HepG2 (cell line): Measurements from ENCODE around the gene LMOD2. TPM values are rescaled to one million over a fixed set of nuclear protein-coding genes. Genes with fewer than 3 reads are reported as not detected.

ENCODE experiments used
- ATAC-seq: fragments of 200-7000 bp; cut with Tn5 transposase; 3 replicates; pipeline ENCODE4 v1.9.1; 2020; ENCODE audit warnings: mild to moderate bottlenecking, moderate library complexity
- BruUV-seq: library from RNA; stranded (reverse); fragments of 400-500 nt; replicated peaks from 2 replicates; lab custom pipeline; 2021; lab: Mats Ljungman, UMichigan
- CTCF ChIA-PET: fragments of 300-600 bp; formaldehyde crosslinking; extraction: SDS; loops from one replicate; lab custom pipeline; 2021; ENCODE audit warnings: low total read pairs, inconsistent platforms, low intra/inter-chr PET ratio; lab: Yijun Ruan, JAX
- POLR2A ChIA-PET: fragments of 350-600 bp; sonication (Branson Sonifier 250); formaldehyde crosslinking; loops from one replicate; lab custom pipeline; 2020; ENCODE audit warnings: antibody characterized with exemption, inconsistent platforms; lab: Yijun Ruan, JAX
- DNase-seq: peaks from one replicate; pipeline ENCODE4 v3.0.0-alpha.2; 2015; ENCODE audit warnings: low spot score
- FAIRE-seq: peaks from 3 replicates; lab custom pipeline; 2011; peaks lifted over from hg19 to GRCh38; lab: Jason Lieb, UNC
- H2AFZ ChIP-seq: one replicate; pipeline ENCODE4 v1.6.1; 2011; ENCODE audit warnings: low read length, inconsistent platforms
- H3K27ac ChIP-seq: fragments of 300-600 bp; 3 replicates; pipeline ENCODE4 v1.8.0; 2011; ENCODE audit warnings: mixed run types, mild to moderate bottlenecking, mixed read lengths, low read length, inconsistent platforms; ENCODE audit not compliant: insufficient read depth; ENCODE audit errors: extremely low read length
- H3K27me3 ChIP-seq, 2 experiments: fragments of 200-600 bp in 1 of 2; 2 replicates in 1 of 2; 3 replicates in 1 of 2; pipeline versions ENCODE4 v1.6.0 to v1.8.0; 2011; ENCODE audit warnings: low read length in 2 of 2, mild to moderate bottlenecking in 2 of 2, moderate library complexity in 2 of 2, inconsistent platforms in 1 of 2; ENCODE audit not compliant: insufficient read depth in 2 of 2, control insufficient read depth in 1 of 2
- H3K36me3 ChIP-seq, 2 experiments: fragments of 200-600 bp in 1 of 2; replicated peaks in 1 of 2; 2 replicates in 1 of 2; 3 replicates in 1 of 2; pipeline versions ENCODE4 v1.5.1 to v1.8.0; 2011; ENCODE audit warnings: low read length in 2 of 2, inconsistent platforms in 1 of 2; ENCODE audit not compliant: insufficient read depth in 2 of 2, control insufficient read depth in 1 of 2
- H3K4me1 ChIP-seq: 2 replicates; pipeline ENCODE4 v1.5.1; 2012; ENCODE audit warnings: low read length, inconsistent platforms; ENCODE audit not compliant: insufficient read depth
- H3K4me2 ChIP-seq: 2 replicates; pipeline ENCODE4 v1.6.0; 2011; ENCODE audit warnings: low read depth, low read length, inconsistent platforms
- H3K4me3 ChIP-seq, 3 experiments: fragments of 200-600 bp in 1 of 3; sonication (generic), shearing (Covaris generic) in 1 of 3; replicated peaks in 1 of 3; 2 replicates each; pipeline ENCODE4 v1.5.1; 2011 to 2016; ENCODE audit warnings: low read length in 3 of 3, inconsistent platforms in 2 of 3, low read depth in 2 of 3, mild to moderate bottlenecking in 2 of 3, control low read depth in 1 of 3, mixed read lengths in 1 of 3; ENCODE audit not compliant: insufficient read depth in 1 of 3
- H3K79me2 ChIP-seq: one replicate; pipeline ENCODE4 v1.6.1; 2011; ENCODE audit warnings: low read length, inconsistent platforms; ENCODE audit not compliant: insufficient read depth
- H3K9ac ChIP-seq: 2 replicates; pipeline ENCODE4 v1.6.0; 2011; ENCODE audit warnings: mild to moderate bottlenecking, low read depth, low read length, inconsistent platforms; ENCODE audit not compliant: insufficient read depth
- H3K9me3 ChIP-seq: 2 replicates; pipeline ENCODE4 v1.5.1; 2012; ENCODE audit warnings: mild to moderate bottlenecking, low read length
- H4K20me1 ChIP-seq: 2 replicates; pipeline ENCODE4 v1.6.0; 2011; ENCODE audit warnings: inconsistent platforms, mild to moderate bottlenecking, low read length, moderate library complexity; ENCODE audit not compliant: insufficient read depth
- CERS6 ChIP-seq: sonication (generic); formaldehyde crosslinking; IDR thresholded peaks from 2 replicates; pipeline ENCODE4 v1.5.0; 2020; ENCODE audit warnings: missing genetic modification reagents
- FOXA3 ChIP-seq: IDR thresholded peaks from 2 replicates; pipeline ENCODE4 v1.6.1; 2016; ENCODE audit warnings: missing genetic modification reagents, missing compliant biosample characterization
- FOXK1 ChIP-seq: sonication (generic); formaldehyde crosslinking; IDR thresholded peaks from 2 replicates; pipeline ENCODE4 v1.4.0; 2020; ENCODE audit warnings: low read depth, missing genetic modification reagents, borderline replicate concordance
- KDM5B ChIP-seq: sonication (generic); formaldehyde crosslinking; IDR thresholded peaks from 2 replicates; pipeline ENCODE4 v1.4.0; 2020; ENCODE audit warnings: missing genetic modification reagents, mild to moderate bottlenecking, borderline replicate concordance
- LRRFIP1 ChIP-seq: sonication (generic); formaldehyde crosslinking; conservative IDR thresholded peaks from 2 replicates; pipeline ENCODE4 v1.4.0; 2020; ENCODE audit warnings: missing genetic modification reagents
- MTF2 ChIP-seq: sonication (generic); formaldehyde crosslinking; IDR thresholded peaks from 2 replicates; pipeline ENCODE4 v1.5.0; 2020; ENCODE audit warnings: missing genetic modification reagents, borderline replicate concordance
- NFIB ChIP-seq: sonication (generic); formaldehyde crosslinking; IDR thresholded peaks from 2 replicates; pipeline ENCODE4 v1.9.0; 2021; ENCODE audit warnings: missing genetic modification reagents, mild to moderate bottlenecking, borderline replicate concordance
- NKX3-1 ChIP-seq: sonication (generic); formaldehyde crosslinking; IDR thresholded peaks from 2 replicates; pipeline ENCODE4 v1.5.0; 2020; ENCODE audit warnings: missing genetic modification reagents
- REL ChIP-seq: sonication (generic); formaldehyde crosslinking; conservative IDR thresholded peaks from 2 replicates; pipeline ENCODE4 v1.8.0; 2022; ENCODE audit warnings: mild to moderate bottlenecking, missing genetic modification reagents, moderate library complexity
- RNF2 ChIP-seq: fragments of 450-650 bp; conservative IDR thresholded peaks from 2 replicates; pipeline ENCODE4 v1.6.1; 2016; ENCODE audit warnings: low read depth
- TAF1 ChIP-seq: sonication (generic); formaldehyde crosslinking; IDR thresholded peaks from 2 replicates; pipeline ENCODE4 v1.4.0; 2020; ENCODE audit warnings: missing genetic modification reagents
- ZNF232 ChIP-seq: sonication (generic); formaldehyde crosslinking; IDR thresholded peaks from 2 replicates; pipeline ENCODE4 v1.4.0; 2020; ENCODE audit warnings: missing genetic modification reagents, borderline replicate concordance
- ZNF34 ChIP-seq: sonication (generic); formaldehyde crosslinking; IDR thresholded peaks from 2 replicates; pipeline ENCODE4 v1.4.0; 2020; ENCODE audit warnings: mild to moderate bottlenecking, missing genetic modification reagents, borderline replicate concordance
- ZNF530 ChIP-seq: sonication (generic); formaldehyde crosslinking; IDR thresholded peaks from 2 replicates; pipeline ENCODE4 v1.5.0; 2020; ENCODE audit warnings: low read depth, mild to moderate bottlenecking, missing genetic modification reagents
- ZNF75D ChIP-seq: sonication (generic); formaldehyde crosslinking; IDR thresholded peaks from 2 replicates; pipeline ENCODE4 v1.8.1; 2023; ENCODE audit warnings: missing genetic modification reagents, mild to moderate bottlenecking, borderline replicate concordance
- WGBS: methylation state at CpG from one replicate; pipeline ENCODE4 v1.1.6; 2017; ENCODE audit warnings: low lambda C conversion rate; 5-methylcytosine and 5-hydroxymethylcytosine counted together
- in situ Hi-C: cut with HindIII; loops from 2 replicates; pipeline ENCODE4 v1.10.0; 2017; ENCODE audit warnings: low pct_unique_long_range_greater_than_20kb; ENCODE audit not compliant: extremely low pct_ligation_motif_present
- intact Hi-C: fragments of 100-400 bp; cut with micrococcal nuclease; formaldehyde crosslinking; loops from one replicate; pipeline ENCODE4 v1.10.0; 2022; ENCODE audit not compliant: unreplicated experiment
- polyA plus RNA-seq, 8 experiments: library from polyadenylated mRNA; depleted of rRNA in 3 of 8; stranded (reverse) in 7 of 8; unstranded in 1 of 8; fragments of >200 nt; fragmentation: Illumina TruSeq in 4 of 8; extraction: Trizol in 4 of 8; gene quantifications; 2 replicates each; pipeline versions ENCODE4 v1.2.1 to v1.2.3, GENCODE V29; 2011 to 2016; ENCODE audit warnings: low read depth in 4 of 8, missing spikeins in 1 of 8, mixed read lengths in 1 of 8; ENCODE audit not compliant: insufficient read depth in 1 of 8
- total RNA-seq, 5 experiments: library from RNA; depleted of rRNA; stranded (reverse); fragments of >200 nt; fragmentation: Illumina TruSeq; extraction: Trizol; gene quantifications; 2 replicates each; pipeline ENCODE4 v1.2.3, GENCODE V29; 2016; ENCODE audit warnings: low read depth in 1 of 5

LMOD2 gene
- total and polyA plus RNA-seq, 2 of the 13 experiments (the other 11 are each of a cell fraction or from before 2014, with no cell fraction given): not detected

- H3K9ac ChIP-seq: no peak overlapping the region
- WGBS: 75% methylated on average over 2 of the region's 2 CpGs
- peaks cover 9 to 38% of the 10 kb centered on the region in 2 experiments for H3K36me3 ChIP-seq
- H3K4me1 ChIP-seq: peaks cover 25% of the 10 kb centered on the region
- in situ Hi-C loops (no loop called here), intact Hi-C loops (no loop called here)
- H3K27me3 ChIP-seq: no peaks in the 10 kb centered on the region
- H3K4me3 ChIP-seq: no peak overlapping the region
- peaks cover 41% of the 10 kb centered on the region for H3K79me2 ChIP-seq
- H2AFZ ChIP-seq: no peak overlapping the region
- H3K27ac ChIP-seq: no peak overlapping the region
- BruUV-seq: no TSS peak
- no peaks in the 10 kb centered on the region for H3K9me3 ChIP-seq
- TF ChIP-seq FOXK1 (CRISPR knock-in tag) (no peak), KDM5B (CRISPR knock-in tag) (no peak), RNF2 (no peak), LRRFIP1 (CRISPR knock-in tag) (no peak), NKX3-1 (CRISPR knock-in tag) (no peak), ZNF34 (CRISPR knock-in tag) (no peak), ZNF530 (CRISPR knock-in tag) (no peak), REL (CRISPR knock-in tag) (no peak), TAF1 (CRISPR knock-in tag) (no peak), MTF2 (no peak), ZNF75D (CRISPR knock-in tag) (no peak), NFIB (CRISPR knock-in tag) (no peak), FOXA3 (no peak), CERS6 (CRISPR knock-in tag) (no peak), ZNF232 (CRISPR knock-in tag) (no peak)
- ATAC-seq (no peak), FAIRE-seq (no peak), DNase-seq (no peak)
- no peak overlapping the region for H3K4me2 ChIP-seq
- ChIA-PET CTCF (no interaction called here), POLR2A (no interaction called here)
- H4K20me1 ChIP-seq: peaks cover 11% of the 10 kb centered on the region; the same call in 1 of the 2 replicates
These were observed 53.9 kb downstream of the LMOD2 start for GRCh38 chr7:123709525-123709924.
